B cell (primary cell): ENCODE results near the gene RORC.

ENCODE experiments used
- CTCF ChIP-seq: fragments of 200-600 bp; IDR thresholded peaks from one replicate; pipeline ENCODE4 v1.8.0; 2022; ENCODE audit warnings: antibody characterized with exemption, mild to moderate bottlenecking
- EZH2 ChIP-seq: IDR thresholded peaks from 2 replicates; pipeline ENCODE4 v1.6.1; 2012; ENCODE audit warnings: borderline replicate concordance, low read depth, mild to moderate bottlenecking, moderate library complexity, low read length; ENCODE audit not compliant: insufficient read depth, poor library complexity, severe bottlenecking

DNA sequence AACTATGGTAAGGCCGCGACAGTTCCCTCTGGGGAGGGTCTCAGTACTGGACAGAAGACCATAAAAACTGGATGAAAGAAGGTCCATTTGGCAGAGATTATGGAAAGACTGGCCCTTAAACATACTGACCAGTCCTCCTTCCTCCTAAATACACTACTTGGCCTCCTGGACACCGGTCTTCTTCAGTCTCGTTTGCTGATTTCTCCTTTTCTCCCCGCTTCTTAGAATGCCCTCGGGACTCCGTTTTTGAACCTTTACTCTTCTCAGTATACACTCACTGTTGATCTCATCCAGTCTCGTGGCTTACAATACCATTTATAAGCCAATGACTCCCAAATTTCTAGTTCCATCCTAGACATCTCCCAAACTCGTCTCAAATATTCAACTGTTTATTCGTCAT lies 67.6 kb downstream of the RORC start:
- no peak for TF ChIP-seq CTCF
- TF ChIP-seq EZH2: no peak
